ENCODE measurements around the gene CELSR1.

GRCh38 chr22:46422896-46423295 lies 114.5 kb downstream of the CELSR1 start:
- TF ChIP-seq TCF4 (CRISPR knock-in tag; IDR thresholded peaks at IDR 0.05; ENCODE audit: borderline replicate concordance) (no peak), RARB (CRISPR knock-in tag; IDR thresholded peaks at IDR 0.05) (no peak), CREB5 (CRISPR knock-in tag; IDR thresholded peaks at IDR 0.05; ENCODE audit: low read depth) (no peak), PPARA (CRISPR knock-in tag; IDR thresholded peaks at IDR 0.05; ENCODE audit: borderline replicate concordance) (no peak), PATZ1 (CRISPR knock-in tag; IDR thresholded peaks at IDR 0.05; ENCODE audit: borderline replicate concordance) (no peak), SNAI2 (CRISPR knock-in tag; IDR thresholded peaks at IDR 0.05) (no peak)
